NCI-H748 (cell line): ENCODE measurements around the gene KDM4B.
A peak's percentile ranks its signal among the peaks of the same experiment; 100 is the strongest.
"Not testable (repeated sequence)": the region's sequence is repeated elsewhere in the genome, so short reads cannot be mapped to it uniquely, and the experiment has no call there.

Experiments
- DNase-seq: peaks from one replicate; lab custom pipeline; 2025; ENCODE audit not compliant: unreplicated experiment; lab: John Stamatoyannopoulos, UW

KDM4B gene

GRCh38 chr19:5147074-5147977 is 178.4 kb downstream of the KDM4B start:
- no peak for DNase-seq

DNA sequence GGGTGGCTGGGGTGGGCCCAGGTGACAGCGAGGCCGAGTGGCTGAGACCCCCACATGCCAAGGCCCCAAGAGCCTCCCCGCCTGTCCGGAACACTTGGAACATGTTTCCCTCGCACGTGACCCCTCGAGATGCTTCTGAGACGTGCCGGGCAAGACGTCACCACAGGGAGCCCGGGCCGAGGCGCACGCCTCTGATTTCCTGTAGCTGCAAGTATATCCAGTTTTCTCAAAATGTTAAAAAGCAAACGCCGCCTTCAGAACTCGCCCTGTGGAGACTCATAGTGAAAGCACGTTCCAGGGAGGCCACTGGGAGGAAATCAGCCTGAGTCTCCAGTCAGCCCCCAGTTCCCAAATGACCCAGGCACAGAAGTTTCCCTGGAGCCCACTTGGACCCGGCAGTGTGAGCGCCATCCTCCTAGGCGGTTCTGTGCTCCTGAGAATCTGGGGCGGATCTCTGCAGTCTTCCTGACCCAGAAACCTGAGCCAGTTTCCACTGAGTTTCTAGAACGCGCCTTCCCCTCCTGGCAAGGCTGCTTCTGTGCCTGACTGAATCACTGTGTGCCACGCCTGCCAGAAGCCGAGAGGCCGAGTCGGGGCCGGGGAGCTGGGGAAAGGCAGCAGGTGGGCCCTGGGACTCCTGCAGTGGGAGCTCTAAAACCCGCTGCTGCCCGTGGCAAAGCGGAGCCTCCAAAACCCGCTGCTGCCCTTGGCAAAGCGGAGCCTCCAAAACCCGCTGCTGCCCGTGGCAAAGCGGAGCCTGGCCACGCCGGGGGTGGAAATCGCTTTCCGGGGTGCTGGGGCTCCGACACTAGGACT is 179.3 kb downstream of the KDM4B start:
- no peak for DNase-seq

GRCh38 chr19:5148794-5149190 is 179.9 kb downstream of the KDM4B start:
- DNase-seq, result no peak

DNA sequence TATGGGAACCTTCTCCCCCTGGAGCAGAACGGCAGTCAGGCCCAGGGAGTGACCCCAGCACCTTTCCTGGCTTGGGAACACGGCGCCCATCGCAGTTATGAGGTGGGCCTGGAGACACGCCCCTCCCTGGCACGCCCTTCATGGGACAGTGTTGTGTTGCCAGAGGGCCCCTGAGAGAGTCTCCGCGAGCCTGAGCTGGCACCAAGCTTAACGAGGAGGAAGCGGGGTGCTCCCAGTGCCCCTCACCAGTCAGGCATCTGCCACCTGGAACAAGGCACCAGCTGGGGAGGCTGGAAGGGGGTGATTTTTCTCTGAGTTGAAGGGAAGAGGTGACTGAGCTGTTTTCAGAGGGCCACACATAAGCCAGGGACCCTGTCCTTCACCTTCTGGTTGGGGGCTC is 180.6 kb downstream of the KDM4B start:
- no peak for DNase-seq

- no peak for DNase-seq
These were observed 181.3 kb downstream of the KDM4B start for GRCh38 chr19:5149932-5150901.

- no peak for DNase-seq
These were observed 182.2 kb downstream of the KDM4B start for GRCh38 chr19:5150902-5151741.

- DNase-seq, result no peak
These were observed 183.3 kb downstream of the KDM4B start for GRCh38 chr19:5152013-5152763.

GRCh38 chr19:5152767-5153532 is 184.0 kb downstream of the KDM4B start:
- DNase-seq, result no peak

GRCh38 chr19:5153601-5154128 is 184.8 kb downstream of the KDM4B start:
- no peak for DNase-seq

DNA sequence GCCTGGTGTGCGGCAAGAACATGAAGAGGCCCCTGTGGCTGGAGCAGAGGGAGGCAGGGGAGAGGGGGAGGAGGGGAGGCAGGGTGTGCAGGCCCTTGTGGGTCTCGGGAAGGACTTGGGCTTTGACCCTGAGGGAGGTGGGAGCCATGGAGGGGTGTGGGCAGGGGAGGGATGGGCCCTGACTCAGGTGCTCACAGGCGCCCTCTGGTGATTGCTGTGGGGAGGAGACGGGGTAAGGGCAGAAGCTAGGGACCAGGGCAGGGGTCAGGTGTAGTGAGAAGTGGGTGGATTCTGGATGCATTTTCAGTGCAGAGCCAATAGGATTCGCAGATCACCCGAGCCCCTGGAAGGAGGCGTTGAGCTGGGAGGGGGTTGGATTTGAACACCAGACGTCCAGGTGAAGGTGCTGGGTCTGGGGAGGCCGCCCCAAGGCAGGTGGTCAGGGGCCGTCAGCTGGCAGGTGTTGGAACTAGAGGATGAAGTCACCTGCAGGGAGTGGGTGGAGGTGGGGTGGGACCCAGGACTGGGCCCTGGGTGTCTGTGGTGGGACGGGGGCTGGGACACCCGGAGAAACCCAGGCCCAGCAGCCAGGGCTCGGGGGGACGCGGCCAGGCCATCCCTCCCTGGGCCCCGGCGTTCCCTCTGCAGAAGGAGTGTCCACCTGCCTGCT is 185.4 kb downstream of the KDM4B start:
- no peak for DNase-seq

DNA sequence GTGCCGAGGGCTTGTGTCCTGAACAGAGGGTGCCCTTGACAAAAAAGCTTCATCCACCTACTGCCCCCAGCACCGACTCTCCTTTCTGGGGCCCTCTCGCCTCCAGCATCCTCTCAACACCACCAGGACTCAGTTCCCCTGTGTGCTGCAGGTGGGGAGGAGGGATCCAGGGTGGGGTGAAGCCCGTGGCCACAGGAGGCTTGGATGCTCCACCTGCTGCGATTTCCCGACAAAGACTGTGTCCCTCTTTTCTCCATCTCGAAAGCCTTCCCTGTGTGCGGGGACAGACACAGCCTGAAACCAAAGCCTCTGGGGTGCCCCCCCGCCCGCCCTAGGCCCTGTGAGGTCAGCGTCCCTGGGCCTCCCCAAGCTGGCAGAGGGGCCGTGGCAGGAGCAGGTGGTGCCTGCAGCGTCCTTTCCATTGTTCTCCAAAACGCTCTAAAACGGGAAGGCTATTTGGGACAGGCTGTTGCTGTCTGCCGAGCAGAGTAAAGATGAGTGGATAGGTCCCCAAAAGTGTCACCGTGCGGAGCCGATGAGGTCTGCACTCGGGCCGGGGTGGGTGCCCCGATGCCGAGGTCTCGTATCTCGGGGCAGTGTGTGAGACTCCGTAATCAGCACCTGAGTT is 186.0 kb downstream of the KDM4B start:
- no peak for DNase-seq

- peak; percentile 4 for DNase-seq
These were observed 186.8 kb downstream of the KDM4B start for GRCh38 chr19:5155586-5156210.

GRCh38 chr19:5156231-5156986 is 187.5 kb downstream of the KDM4B start:
- DNase-seq, result no peak

GRCh38 chr19:5157186-5157585 is 188.3 kb downstream of the KDM4B start:
- DNase-seq, result no peak

- not testable (repeated sequence) for DNase-seq
These were observed 189.7 kb downstream of the KDM4B start for GRCh38 chr19:5158549-5159134.
